Mesodermal cell (in vitro differentiated cells): Measurements from ENCODE around the gene ONECUT3.
"Not testable (repeated sequence)": the region's sequence is repeated elsewhere in the genome, so short reads cannot be mapped to it uniquely, and the experiment has no call there.

ENCODE experiments used
- H3K27ac ChIP-seq: 2 replicates; pipeline ENCODE4 v1.7.0; 2013; ENCODE audit warnings: mild to moderate bottlenecking, low read depth, low read length, moderate library complexity; ENCODE audit not compliant: severe bottlenecking
- H3K36me3 ChIP-seq: 2 replicates; pipeline ENCODE4 v1.7.1; 2013; ENCODE audit warnings: mild to moderate bottlenecking, low read length, moderate library complexity; ENCODE audit not compliant: control insufficient read depth, insufficient read depth
- H3K4me1 ChIP-seq: one replicate; pipeline ENCODE4 v1.7.1; 2013; ENCODE audit warnings: mild to moderate bottlenecking, low read length; ENCODE audit not compliant: insufficient read depth, control insufficient read depth, poor library complexity, severe bottlenecking
- H3K4me3 ChIP-seq: 2 replicates; pipeline ENCODE4 v1.7.0; 2013; ENCODE audit warnings: low read length, control low read depth, mild to moderate bottlenecking; ENCODE audit not compliant: insufficient read depth, poor library complexity, severe bottlenecking; ENCODE audit errors: extremely low read depth
- H3K9me3 ChIP-seq: 2 replicates; pipeline ENCODE4 v1.7.1; 2013; ENCODE audit warnings: mild to moderate bottlenecking, low read length, moderate library complexity; ENCODE audit not compliant: control insufficient read depth
- WGBS, 2 experiments: methylation state at CpG; one replicate each; pipeline ENCODE4 v1.1.5; 2013; ENCODE audit warnings: missing lambda C conversion rate in 2 of 2; ENCODE audit not compliant: insufficient coverage in 2 of 2; 5-methylcytosine and 5-hydroxymethylcytosine counted together

The ONECUT3 gene

GRCh38 chr19:1756705-1757465, 3.6 kb downstream of the ONECUT3 start:
- H3K9me3 ChIP-seq, result no peaks in the 10 kb centered on the region
- 8% methylated on average over 25 to 28 of the region's 29 CpGs for WGBS, 2 experiments
- peaks cover 5% of the 10 kb centered on the region for H3K4me1 ChIP-seq
- no peaks in the 10 kb centered on the region for H3K36me3 ChIP-seq
- H3K27ac ChIP-seq, result no peak overlapping the region
- no peak overlapping the region for H3K4me3 ChIP-seq

GRCh38 chr19:1757468-1758230, 4.3 kb downstream of the ONECUT3 start:
- Histone ChIP-seq H3K36me3 (no peaks in the 10 kb centered on the region), H3K27ac (no peak overlapping the region), H3K9me3 (no peaks in the 10 kb centered on the region), H3K4me1 (peaks cover 5% of the 10 kb centered on the region), H3K4me3 (no peak overlapping the region)
- WGBS, 2 experiments, result 2 to 4% methylated on average over 44 to 74 of the region's 86 CpGs

- Histone ChIP-seq H3K4me1 (peaks cover 5% of the 10 kb centered on the region), H3K27ac (no peak overlapping the region), H3K36me3 (no peaks in the 10 kb centered on the region), H3K4me3 (no peak overlapping the region), H3K9me3 (no peaks in the 10 kb centered on the region)
- WGBS, 2 experiments, result 10 to 23% methylated on average over 5 to 8 of the region's 10 CpGs
These were observed 4.9 kb downstream of the ONECUT3 start for GRCh38 chr19:1758231-1758577.

DNA sequence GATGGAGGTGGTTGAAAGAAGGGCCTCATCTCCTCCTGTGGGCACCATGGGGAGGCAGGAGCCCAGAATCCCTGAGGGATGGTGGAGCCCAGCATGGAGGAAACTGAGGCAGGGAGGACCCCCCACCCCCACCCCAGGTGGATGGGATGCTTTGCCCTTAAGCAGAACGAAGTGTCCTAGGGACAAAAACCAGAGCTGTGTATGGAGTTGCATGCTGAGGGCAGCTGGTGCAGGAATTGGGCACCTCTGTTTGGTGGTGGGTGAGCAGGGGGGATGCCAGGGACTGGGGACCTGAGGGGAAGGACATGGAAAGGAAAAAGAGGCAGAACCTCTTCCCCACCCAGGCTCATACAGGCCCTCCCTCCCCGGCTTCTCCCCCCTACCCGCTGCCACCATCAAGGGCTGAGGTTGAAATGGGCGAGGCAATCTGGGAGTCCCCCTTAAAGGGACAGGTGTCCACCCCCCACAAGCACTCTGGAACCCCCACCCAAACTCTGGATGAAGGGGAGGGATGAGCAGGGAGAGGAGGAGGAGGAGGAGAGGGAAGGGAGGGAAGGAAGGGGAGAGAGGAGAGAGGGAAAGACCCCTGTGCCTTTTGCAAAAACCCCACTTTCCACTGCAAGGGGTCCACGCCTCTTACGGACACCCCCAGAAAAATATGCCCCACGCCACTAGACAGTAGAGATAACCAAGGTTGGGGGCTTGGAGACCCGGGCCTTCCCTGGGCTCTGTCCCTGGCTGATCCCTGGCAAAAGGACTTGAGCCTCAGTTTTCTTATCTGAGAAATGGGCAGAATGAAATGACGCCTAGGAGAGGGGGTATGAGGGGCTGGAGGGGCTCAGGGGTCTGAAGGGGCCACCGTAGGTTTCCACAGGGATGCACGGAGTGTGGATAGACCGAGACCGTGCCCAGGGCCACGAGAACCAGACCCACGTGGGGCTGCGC, 5.9 kb downstream of the ONECUT3 start:
- 20 to 27% methylated on average over 3 to 4 of the region's 16 CpGs for WGBS, 2 experiments
- Histone ChIP-seq H3K9me3 (no peaks in the 10 kb centered on the region), H3K27ac (no peak overlapping the region), H3K4me3 (no peak overlapping the region), H3K4me1 (peaks cover 5% of the 10 kb centered on the region), H3K36me3 (no peaks in the 10 kb centered on the region)

GRCh38 chr19:1760020-1760419, 6.7 kb downstream of the ONECUT3 start:
- H3K27ac ChIP-seq, result no peak overlapping the region
- no peaks in the 10 kb centered on the region for H3K9me3 ChIP-seq
- H3K36me3 ChIP-seq, result no peaks in the 10 kb centered on the region
- no peak overlapping the region for H3K4me3 ChIP-seq
- WGBS, 2 experiments, result 6 to 9% methylated on average over 15 to 16 of the region's 17 CpGs
- H3K4me1 ChIP-seq, result peaks cover 5% of the 10 kb centered on the region

GRCh38 chr19:1760786-1761527, 7.7 kb downstream of the ONECUT3 start:
- H3K27ac ChIP-seq, H3K36me3 ChIP-seq, H3K4me1 ChIP-seq, H3K9me3 ChIP-seq, H3K4me3 ChIP-seq: not testable (repeated sequence)
- 15 to 18% methylated on average over 7 of the region's 15 CpGs for WGBS, 2 experiments

DNA sequence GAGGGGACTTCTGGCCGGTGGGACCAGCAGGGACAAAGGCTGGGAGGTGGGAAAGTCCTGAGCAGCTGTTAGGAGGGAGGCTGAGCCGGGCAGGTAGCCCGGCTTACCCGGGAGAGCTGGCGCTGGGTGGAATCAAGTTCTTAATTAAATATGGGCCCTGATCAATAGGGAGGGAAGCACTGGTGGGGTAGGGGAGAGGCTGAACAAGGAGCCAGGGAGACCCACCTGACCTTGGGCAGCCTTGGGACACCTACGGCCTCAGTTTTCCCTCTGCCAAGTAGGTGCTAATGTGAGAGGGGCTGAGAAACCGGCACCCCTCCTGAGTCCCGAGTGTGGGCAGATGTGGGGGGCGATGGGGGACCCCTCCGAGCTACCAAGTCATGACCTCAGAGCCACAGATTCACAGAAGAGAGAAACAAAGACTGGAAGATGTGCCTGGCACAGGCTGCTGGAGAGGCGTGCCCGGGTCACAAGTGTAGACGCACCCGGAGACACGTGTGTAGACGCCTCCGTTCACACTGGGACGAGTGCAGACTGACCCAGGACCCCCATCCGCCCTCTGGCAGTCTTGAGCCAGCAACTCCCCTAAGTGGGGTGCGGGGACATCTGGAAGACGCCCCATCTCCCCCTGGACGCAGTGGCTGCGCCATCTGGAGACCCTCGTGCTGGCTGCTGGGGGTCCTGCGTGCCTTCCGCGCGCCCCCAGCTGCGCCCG, 8.4 kb downstream of the ONECUT3 start:
- WGBS, 2 experiments, result 12 to 17% methylated on average over 19 to 20 of the region's 30 CpGs
- no peaks in the 10 kb centered on the region for H3K9me3 ChIP-seq
- peaks cover 5% of the 10 kb centered on the region for H3K4me1 ChIP-seq
- H3K4me3 ChIP-seq, result no peak overlapping the region
- no peaks in the 10 kb centered on the region for H3K36me3 ChIP-seq
- H3K27ac ChIP-seq, result no peak overlapping the region

DNA sequence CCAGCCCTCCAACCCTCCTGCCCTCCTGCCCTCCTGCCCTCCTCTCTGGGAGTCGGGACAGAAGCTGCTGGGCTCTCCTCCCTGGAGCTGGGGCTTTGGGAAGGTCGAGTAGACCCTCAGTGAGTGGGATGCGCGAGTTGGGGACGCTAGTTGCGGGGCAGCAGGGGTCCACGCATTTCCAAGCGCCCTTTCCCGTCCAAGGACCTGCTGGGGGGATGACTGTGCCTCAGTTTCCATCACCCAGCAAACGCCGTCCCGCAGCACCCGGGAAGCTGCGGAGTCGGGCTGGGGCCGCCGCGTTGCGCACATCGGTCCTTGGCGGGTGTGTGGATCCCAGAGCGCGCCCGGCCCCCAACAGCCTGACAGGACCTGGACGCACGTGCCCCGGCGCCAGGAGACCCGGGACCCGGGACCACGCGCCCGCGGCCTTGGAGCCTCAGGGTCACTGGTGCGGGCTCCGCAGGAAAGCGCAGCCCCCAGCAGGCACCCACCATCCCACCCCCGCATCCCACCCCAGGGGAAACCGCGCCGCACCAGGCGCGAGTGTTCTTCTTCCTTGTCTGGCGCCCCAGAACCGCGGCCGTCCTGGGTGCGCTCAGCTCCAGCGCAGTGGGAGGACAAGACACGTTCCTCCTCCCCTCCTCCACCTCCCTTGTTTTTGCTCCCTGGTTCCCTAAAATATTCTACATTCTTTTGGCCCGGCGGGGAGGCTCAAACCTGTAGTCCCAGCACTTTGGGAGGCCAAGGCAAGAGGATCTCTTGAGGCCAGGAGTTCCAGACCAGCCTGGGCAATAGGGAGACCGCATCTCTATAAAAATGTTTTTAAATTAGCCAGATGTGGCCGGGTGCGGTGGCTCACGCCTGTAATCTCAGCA, 9.2 kb downstream of the ONECUT3 start:
- 8 to 13% methylated on average over 22 to 47 of the region's 56 CpGs for WGBS, 2 experiments
- Histone ChIP-seq H3K4me3 (no peak overlapping the region), H3K9me3 (no peaks in the 10 kb centered on the region), H3K27ac (no peak overlapping the region), H3K36me3 (no peaks in the 10 kb centered on the region), H3K4me1 (peaks cover 10% of the 10 kb centered on the region)
